GM12878 (cell line): ENCODE results near the gene PRDM8.

Source experiments
- BCL11A ChIP-seq: IDR thresholded peaks from 2 replicates; pipeline ENCODE4 v1.6.1; 2011; ENCODE audit warnings: low read depth, low read length
- CEBPZ ChIP-seq: fragments of 150-350 bp; IDR thresholded peaks from 2 replicates; pipeline ENCODE4 v1.6.1; 2016; ENCODE audit warnings: low read depth, low read length
- CTCF ChIP-seq, 3 experiments: IDR thresholded peaks in 2 of 3; conservative IDR thresholded peaks in 1 of 3; 2 replicates each; pipeline ENCODE4 v1.5.1; 2011; ENCODE audit warnings: low read depth in 3 of 3, low read length in 3 of 3, mild to moderate bottlenecking in 3 of 3, control low read depth in 2 of 3, moderate library complexity in 2 of 3, inconsistent platforms in 1 of 3, mixed read lengths in 1 of 3; ENCODE audit not compliant: control insufficient read depth in 2 of 3, insufficient read depth in 1 of 3; ENCODE audit errors: extremely low read depth in 1 of 3
- POLR2AphosphoS5 ChIP-seq: IDR thresholded peaks from 2 replicates; pipeline ENCODE4 v1.6.1; 2011; ENCODE audit warnings: mild to moderate bottlenecking, low read length, inconsistent platforms
- RCOR1 ChIP-seq: conservative IDR thresholded peaks from 2 replicates; pipeline ENCODE4 v1.6.1; 2012; ENCODE audit warnings: low read depth, low read length, improper control_type of control experiment
- RELA ChIP-seq: fragments of 450-650 bp; IDR thresholded peaks from 2 replicates; pipeline ENCODE4 v1.8.0; 2014; ENCODE audit warnings: borderline replicate concordance; ENCODE audit not compliant: partially characterized antibody
- ZBTB33 ChIP-seq: fragments of 450-650 bp; IDR thresholded peaks from 2 replicates; pipeline ENCODE4 v1.6.1; 2017; ENCODE audit warnings: mild to moderate bottlenecking
- ZNF24 ChIP-seq: fragments of 450-650 bp; IDR thresholded peaks from 2 replicates; pipeline ENCODE4 v1.6.1; 2017; ENCODE audit warnings: antibody characterized with exemption, mild to moderate bottlenecking

- TF ChIP-seq ZNF24: no peak
- TF ChIP-seq RCOR1: no peak
- TF ChIP-seq CEBPZ: no peak
- TF ChIP-seq CTCF (IDR thresholded peaks at IDR 0.05 in 2 of 3, conservative IDR thresholded peaks at IDR 0.05 in 1 of 3; ENCODE audit: control insufficient read depth in 2 of 3, extremely low read depth in 1 of 3, insufficient read depth in 1 of 3, low read depth in 3 of 3, low read length in 3 of 3): no peak
- TF ChIP-seq ZBTB33: no peak
- no peak for TF ChIP-seq BCL11A
- no peak for TF ChIP-seq POLR2AphosphoS5
- no peak for TF ChIP-seq RELA
Observed at GRCh38 chr4:80198441-80198837, 1.1 kb downstream of the PRDM8 start.
